HepG2 (cell line): ENCODE data around the gene BRI3BP. TPM values are rescaled to one million over a fixed set of nuclear protein-coding genes. Genes with fewer than 3 reads are reported as not detected.
"Not testable (repeated sequence)": the region's sequence is repeated elsewhere in the genome, so short reads cannot be mapped to it uniquely, and the experiment has no call there.

Source experiments
- ATAC-seq: fragments of 200-7000 bp; cut with Tn5 transposase; 3 replicates; pipeline ENCODE4 v1.9.1; 2020; ENCODE audit warnings: mild to moderate bottlenecking, moderate library complexity
- BruUV-seq: library from RNA; stranded (reverse); fragments of 400-500 nt; replicated peaks from 2 replicates; lab custom pipeline; 2021; lab: Mats Ljungman, UMichigan
- CTCF ChIA-PET: fragments of 300-600 bp; formaldehyde crosslinking; extraction: SDS; loops from one replicate; lab custom pipeline; 2021; ENCODE audit warnings: low total read pairs, inconsistent platforms, low intra/inter-chr PET ratio; lab: Yijun Ruan, JAX
- POLR2A ChIA-PET: fragments of 350-600 bp; sonication (Branson Sonifier 250); formaldehyde crosslinking; loops from one replicate; lab custom pipeline; 2020; ENCODE audit warnings: antibody characterized with exemption, inconsistent platforms; lab: Yijun Ruan, JAX
- DNase-seq: peaks from one replicate; pipeline ENCODE4 v3.0.0-alpha.2; 2015; ENCODE audit warnings: low spot score
- FAIRE-seq: peaks from 3 replicates; lab custom pipeline; 2011; peaks lifted over from hg19 to GRCh38; lab: Jason Lieb, UNC
- H2AFZ ChIP-seq: one replicate; pipeline ENCODE4 v1.6.1; 2011; ENCODE audit warnings: low read length, inconsistent platforms
- H3K27ac ChIP-seq: fragments of 300-600 bp; 3 replicates; pipeline ENCODE4 v1.8.0; 2011; ENCODE audit warnings: mixed run types, mild to moderate bottlenecking, mixed read lengths, low read length, inconsistent platforms; ENCODE audit not compliant: insufficient read depth; ENCODE audit errors: extremely low read length
- H3K27me3 ChIP-seq, 2 experiments: fragments of 200-600 bp in 1 of 2; 2 replicates in 1 of 2; 3 replicates in 1 of 2; pipeline versions ENCODE4 v1.6.0 to v1.8.0; 2011; ENCODE audit warnings: low read length in 2 of 2, mild to moderate bottlenecking in 2 of 2, moderate library complexity in 2 of 2, inconsistent platforms in 1 of 2; ENCODE audit not compliant: insufficient read depth in 2 of 2, control insufficient read depth in 1 of 2
- H3K36me3 ChIP-seq, 2 experiments: fragments of 200-600 bp in 1 of 2; replicated peaks in 1 of 2; 2 replicates in 1 of 2; 3 replicates in 1 of 2; pipeline versions ENCODE4 v1.5.1 to v1.8.0; 2011; ENCODE audit warnings: low read length in 2 of 2, inconsistent platforms in 1 of 2; ENCODE audit not compliant: insufficient read depth in 2 of 2, control insufficient read depth in 1 of 2
- H3K4me1 ChIP-seq: 2 replicates; pipeline ENCODE4 v1.5.1; 2012; ENCODE audit warnings: low read length, inconsistent platforms; ENCODE audit not compliant: insufficient read depth
- H3K4me2 ChIP-seq: 2 replicates; pipeline ENCODE4 v1.6.0; 2011; ENCODE audit warnings: low read depth, low read length, inconsistent platforms
- H3K4me3 ChIP-seq, 3 experiments: fragments of 200-600 bp in 1 of 3; sonication (generic), shearing (Covaris generic) in 1 of 3; replicated peaks in 1 of 3; 2 replicates each; pipeline ENCODE4 v1.5.1; 2011 to 2016; ENCODE audit warnings: low read length in 3 of 3, inconsistent platforms in 2 of 3, low read depth in 2 of 3, mild to moderate bottlenecking in 2 of 3, control low read depth in 1 of 3, mixed read lengths in 1 of 3; ENCODE audit not compliant: insufficient read depth in 1 of 3
- H3K79me2 ChIP-seq: one replicate; pipeline ENCODE4 v1.6.1; 2011; ENCODE audit warnings: low read length, inconsistent platforms; ENCODE audit not compliant: insufficient read depth
- H3K9ac ChIP-seq: 2 replicates; pipeline ENCODE4 v1.6.0; 2011; ENCODE audit warnings: mild to moderate bottlenecking, low read depth, low read length, inconsistent platforms; ENCODE audit not compliant: insufficient read depth
- H3K9me3 ChIP-seq: 2 replicates; pipeline ENCODE4 v1.5.1; 2012; ENCODE audit warnings: mild to moderate bottlenecking, low read length
- H4K20me1 ChIP-seq: 2 replicates; pipeline ENCODE4 v1.6.0; 2011; ENCODE audit warnings: inconsistent platforms, mild to moderate bottlenecking, low read length, moderate library complexity; ENCODE audit not compliant: insufficient read depth
- DRAP1 ChIP-seq: IDR thresholded peaks from 2 replicates; pipeline ENCODE4 v1.6.1; 2016; ENCODE audit warnings: missing genetic modification reagents, missing compliant biosample characterization
- EP300 ChIP-seq, 3 experiments: sonication (generic) in 1 of 3; formaldehyde crosslinking in 1 of 3; IDR thresholded peaks; 2 replicates each; pipeline versions ENCODE4 v1.5.1 to v1.6.1; 2011 to 2020; ENCODE audit warnings: low read depth in 2 of 3, low read length in 2 of 3, borderline replicate concordance in 1 of 3, improper control_type of control experiment in 1 of 3, mild to moderate bottlenecking in 1 of 3, missing genetic modification reagents in 1 of 3, moderate library complexity in 1 of 3
- FOXC1 ChIP-seq: sonication (generic); formaldehyde crosslinking; IDR thresholded peaks from 2 replicates; pipeline ENCODE4 v1.8.0; 2022; ENCODE audit warnings: mild to moderate bottlenecking, missing genetic modification reagents, borderline replicate concordance
- GABPB1 ChIP-seq: IDR thresholded peaks from 2 replicates; pipeline ENCODE4 v1.6.1; 2016; ENCODE audit warnings: mild to moderate bottlenecking, missing genetic modification reagents, moderate library complexity, missing compliant biosample characterization
- PAWR ChIP-seq: sonication (generic); formaldehyde crosslinking; IDR thresholded peaks from 2 replicates; pipeline ENCODE4 v1.4.0; 2020; ENCODE audit warnings: missing genetic modification reagents, mild to moderate bottlenecking, borderline replicate concordance
- U2AF2 ChIP-seq: fragments of 200-400 bp; formaldehyde crosslinking; IDR thresholded peaks from 2 replicates; pipeline ENCODE4 v1.6.1; 2017; ENCODE audit warnings: low read depth, mild to moderate bottlenecking, low read length
- ZNF230 ChIP-seq: sonication (generic); formaldehyde crosslinking; IDR thresholded peaks from 2 replicates; pipeline ENCODE4 v1.4.0; 2020; ENCODE audit warnings: mild to moderate bottlenecking, missing genetic modification reagents
- ZNF431 ChIP-seq: sonication (generic); formaldehyde crosslinking; IDR thresholded peaks from 2 replicates; pipeline ENCODE4 v1.9.0; 2022; ENCODE audit warnings: missing genetic modification reagents, low read depth, mild to moderate bottlenecking, borderline replicate concordance
- ZNF7 ChIP-seq: IDR thresholded peaks from 2 replicates; pipeline ENCODE4 v1.6.1; 2016; ENCODE audit warnings: missing biosample characterization, missing genetic modification reagents
- WGBS: methylation state at CpG from one replicate; pipeline ENCODE4 v1.1.6; 2017; ENCODE audit warnings: low lambda C conversion rate; 5-methylcytosine and 5-hydroxymethylcytosine counted together
- in situ Hi-C: cut with HindIII; loops from 2 replicates; pipeline ENCODE4 v1.10.0; 2017; ENCODE audit warnings: low pct_unique_long_range_greater_than_20kb; ENCODE audit not compliant: extremely low pct_ligation_motif_present
- intact Hi-C: fragments of 100-400 bp; cut with micrococcal nuclease; formaldehyde crosslinking; loops from one replicate; pipeline ENCODE4 v1.10.0; 2022; ENCODE audit not compliant: unreplicated experiment
- polyA plus RNA-seq, 8 experiments: library from polyadenylated mRNA; depleted of rRNA in 3 of 8; stranded (reverse) in 7 of 8; unstranded in 1 of 8; fragments of >200 nt; fragmentation: Illumina TruSeq in 4 of 8; extraction: Trizol in 4 of 8; gene quantifications; 2 replicates each; pipeline versions ENCODE4 v1.2.1 to v1.2.3, GENCODE V29; 2011 to 2016; ENCODE audit warnings: low read depth in 4 of 8, missing spikeins in 1 of 8, mixed read lengths in 1 of 8; ENCODE audit not compliant: insufficient read depth in 1 of 8
- total RNA-seq, 5 experiments: library from RNA; depleted of rRNA; stranded (reverse); fragments of >200 nt; fragmentation: Illumina TruSeq; extraction: Trizol; gene quantifications; 2 replicates each; pipeline ENCODE4 v1.2.3, GENCODE V29; 2016; ENCODE audit warnings: low read depth in 1 of 5

Gene BRI3BP
- total and polyA plus RNA-seq, 2 of the 13 experiments (the other 11 are each of a cell fraction or from before 2014, with no cell fraction given) = 7.5 to 21.1 TPM

DNA sequence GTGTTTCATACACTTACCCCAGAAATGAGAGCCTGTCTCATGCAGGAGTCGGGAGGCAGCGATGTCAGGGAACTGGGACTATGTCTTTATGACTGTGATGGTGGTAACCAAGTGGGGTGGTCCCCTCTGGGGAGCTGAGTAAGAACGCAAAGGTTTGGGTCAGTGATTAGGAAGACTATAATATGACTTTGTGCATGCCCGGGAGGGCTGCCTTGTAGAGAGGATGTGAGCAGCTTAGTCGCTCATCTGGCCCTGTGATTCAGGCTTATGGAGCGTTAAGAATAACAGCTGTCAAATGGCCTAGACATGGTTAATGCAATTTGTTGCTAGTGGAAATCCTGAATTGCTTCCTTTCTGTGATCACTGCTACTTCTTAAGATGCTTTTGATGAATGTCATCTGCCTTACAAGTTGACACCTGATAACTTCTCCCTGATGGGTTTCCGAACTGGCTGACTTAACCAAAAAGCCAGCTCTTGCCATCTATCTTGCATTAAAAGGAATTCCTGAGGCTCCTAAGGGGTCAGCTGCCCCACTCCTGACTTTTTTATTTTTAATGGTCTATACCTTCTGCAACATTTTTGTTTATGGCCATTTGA is 36.4 kb downstream of the BRI3BP start (continued):
- TF ChIP-seq ZNF431 = no peak
- no peak for TF ChIP-seq GABPB1 (CRISPR knock-in tag)
- TF ChIP-seq U2AF2 = no peak

GRCh38 chr12:125031471-125031870 is 38.0 kb downstream of the BRI3BP start:
- H3K4me3 ChIP-seq, H3K79me2 ChIP-seq, FAIRE-seq, H4K20me1 ChIP-seq, in situ Hi-C loops, H3K4me1 ChIP-seq, H3K4me2 ChIP-seq, CTCF ChIA-PET, H3K9me3 ChIP-seq, H3K9ac ChIP-seq, H3K27ac ChIP-seq, POLR2A ChIA-PET, H3K27me3 ChIP-seq, ATAC-seq, H3K36me3 ChIP-seq, H2AFZ ChIP-seq, BruUV-seq, intact Hi-C loops, DNase-seq: not testable (repeated sequence)
- WGBS = 96% methylated on average over 9 of the region's 9 CpGs

DNA sequence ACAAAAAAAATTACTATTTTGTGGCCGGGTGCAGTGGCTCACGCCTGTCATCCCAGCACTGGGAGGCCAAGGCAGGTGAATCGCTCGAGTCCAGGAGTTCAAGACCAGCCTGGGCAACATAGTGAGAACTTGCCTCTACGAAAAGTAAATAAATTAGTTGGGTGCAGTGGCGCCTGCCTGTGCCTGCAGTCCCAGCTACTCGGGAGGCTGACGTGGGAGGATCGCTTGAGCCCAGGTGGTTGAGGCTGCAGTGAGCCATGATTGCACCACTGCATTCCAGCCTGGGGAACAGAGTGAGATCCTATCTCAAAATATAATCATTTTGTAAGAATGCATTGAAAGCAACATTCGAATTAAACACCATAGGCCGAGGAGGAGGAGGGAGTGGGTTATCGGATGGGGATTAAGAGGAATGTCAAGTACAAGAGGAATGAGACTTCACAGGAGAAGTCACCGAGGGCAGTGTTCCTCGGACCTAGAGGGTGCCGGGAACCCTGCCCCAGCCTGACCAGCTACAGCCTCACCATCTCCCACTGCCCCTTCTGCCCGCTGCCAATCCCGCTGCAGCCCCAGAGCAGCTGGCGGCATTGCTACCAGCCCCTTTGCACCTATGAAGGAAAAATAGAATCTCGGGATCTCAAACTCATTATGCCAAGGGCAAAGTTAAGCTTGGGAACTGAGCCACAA is 39.2 kb downstream of the BRI3BP start:
- Histone ChIP-seq H3K4me2 (no peak overlapping the region), H2AFZ (no peak overlapping the region), H3K79me2 (no peaks in the 10 kb centered on the region), H4K20me1 (no peaks in the 10 kb centered on the region), H3K27ac (no peak overlapping the region), H3K36me3 (no peaks in the 10 kb centered on the region), H3K9me3 (no peaks in the 10 kb centered on the region), H3K4me3 (no peak overlapping the region), H3K4me1 (no peaks in the 10 kb centered on the region), H3K9ac (no peak overlapping the region), H3K27me3 (no peaks in the 10 kb centered on the region)
- FAIRE-seq (no peak), DNase-seq (no peak), ATAC-seq (peak; percentile 34; the same call in 2 of the 3 replicates)
- BruUV-seq = no TSS peak
- intact Hi-C loops = no loop called here
- WGBS = 91% methylated on average over 19 of the region's 19 CpGs
- ChIA-PET CTCF (no interaction called here), POLR2A (no interaction called here)
- TF ChIP-seq EP300 (IDR thresholded peaks at IDR 0.05; ENCODE audit: low read depth in 2 of 2, low read length in 2 of 2) (no peak), EP300 (CRISPR knock-in tag; IDR thresholded peaks at IDR 0.05; ENCODE audit: borderline replicate concordance) (no peak), ZNF7 (CRISPR knock-in tag) (no peak), ZNF230 (CRISPR knock-in tag) (no peak), PAWR (CRISPR knock-in tag) (no peak), FOXC1 (no peak), DRAP1 (CRISPR knock-in tag) (no peak)
- in situ Hi-C loops = no loop called here
